Stimulated activated effector memory CD8-positive, alpha-beta T cell treated with anti-CD3 and anti-CD28 coated beads, Interleukin-12 subunit alpha, Interleukin-12 subunit beta, amount 100 ng/mL, for 72 hours (primary cell): ENCODE data around the gene CPLX3.

Experiments
- ATAC-seq: fragments of 150-1000 bp; cut with Tn5 transposase; 2 replicates; pipeline ENCODE4 v1.10.0; 2021
- DNase-seq, 2 donors: peaks; one replicate each; pipeline ENCODE4 v3.0.0; 2021 to 2022; ENCODE audit warnings: low spot score in 2 of 2
- H3K27ac Mint-ChIP-seq: one replicate; pipeline ENCODE4 v1.8.0; 2022; ENCODE audit warnings: mild to moderate bottlenecking, mixed read lengths
- H3K36me3 Mint-ChIP-seq: one replicate; pipeline ENCODE4 v1.8.0; 2022; ENCODE audit warnings: mild to moderate bottlenecking, mixed read lengths
- H3K4me1 Mint-ChIP-seq: one replicate; pipeline ENCODE4 v1.8.0; 2022; ENCODE audit warnings: mixed read lengths
- H3K4me3 Mint-ChIP-seq: one replicate; pipeline ENCODE4 v1.8.0; 2022; ENCODE audit warnings: mild to moderate bottlenecking, mixed read lengths
- H3K9me3 Mint-ChIP-seq: one replicate; pipeline ENCODE4 v1.8.0; 2022; ENCODE audit warnings: mixed read lengths

CPLX3 gene

DNA sequence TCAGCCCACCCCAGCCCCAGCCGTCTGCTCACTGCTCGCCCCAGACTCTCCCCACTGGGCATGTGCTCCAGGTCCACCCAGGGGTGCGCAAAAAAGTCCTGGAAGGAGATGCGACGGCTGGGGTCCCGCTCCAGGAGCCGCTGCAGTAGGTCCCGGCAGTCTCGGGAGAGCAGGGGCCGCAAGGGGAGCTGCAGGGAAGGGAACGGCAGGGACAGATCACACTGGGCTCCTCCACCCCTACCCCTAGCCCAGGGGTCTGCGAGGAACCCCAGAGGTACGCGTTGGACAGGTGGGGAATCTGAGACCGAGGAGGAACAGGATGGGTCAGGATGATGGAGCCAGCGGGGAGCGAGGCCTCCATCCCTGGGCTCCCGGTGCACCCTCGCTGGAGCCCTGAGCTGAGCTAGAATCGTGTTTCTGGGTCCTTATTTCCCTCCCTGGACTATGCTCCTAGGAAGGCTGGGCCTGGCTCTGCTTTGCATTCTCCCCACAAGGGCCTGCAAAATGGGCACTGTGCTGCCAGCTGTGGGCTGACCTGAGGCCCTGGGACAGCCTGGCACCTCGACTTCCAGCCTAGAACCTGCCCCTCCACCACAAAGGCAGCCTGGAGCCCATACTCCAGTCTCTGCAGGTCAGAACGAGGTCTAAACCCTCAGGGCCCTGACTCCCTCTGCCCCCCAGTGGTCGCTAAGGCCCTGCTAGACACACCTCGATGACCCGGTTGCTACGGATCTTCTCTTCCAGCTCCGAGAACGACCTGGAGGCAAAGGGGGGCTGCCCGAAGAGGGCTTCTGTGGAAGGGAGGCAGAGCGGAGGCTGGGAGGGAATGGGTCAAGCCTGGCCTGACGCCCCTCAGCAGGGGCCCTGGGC, 13.3 kb downstream of the CPLX3 start:
- Mint-ChIP-seq H3K36me3 (peaks cover 51% of the 10 kb centered on the region), H3K4me3 (no peak overlapping the region)

DNA sequence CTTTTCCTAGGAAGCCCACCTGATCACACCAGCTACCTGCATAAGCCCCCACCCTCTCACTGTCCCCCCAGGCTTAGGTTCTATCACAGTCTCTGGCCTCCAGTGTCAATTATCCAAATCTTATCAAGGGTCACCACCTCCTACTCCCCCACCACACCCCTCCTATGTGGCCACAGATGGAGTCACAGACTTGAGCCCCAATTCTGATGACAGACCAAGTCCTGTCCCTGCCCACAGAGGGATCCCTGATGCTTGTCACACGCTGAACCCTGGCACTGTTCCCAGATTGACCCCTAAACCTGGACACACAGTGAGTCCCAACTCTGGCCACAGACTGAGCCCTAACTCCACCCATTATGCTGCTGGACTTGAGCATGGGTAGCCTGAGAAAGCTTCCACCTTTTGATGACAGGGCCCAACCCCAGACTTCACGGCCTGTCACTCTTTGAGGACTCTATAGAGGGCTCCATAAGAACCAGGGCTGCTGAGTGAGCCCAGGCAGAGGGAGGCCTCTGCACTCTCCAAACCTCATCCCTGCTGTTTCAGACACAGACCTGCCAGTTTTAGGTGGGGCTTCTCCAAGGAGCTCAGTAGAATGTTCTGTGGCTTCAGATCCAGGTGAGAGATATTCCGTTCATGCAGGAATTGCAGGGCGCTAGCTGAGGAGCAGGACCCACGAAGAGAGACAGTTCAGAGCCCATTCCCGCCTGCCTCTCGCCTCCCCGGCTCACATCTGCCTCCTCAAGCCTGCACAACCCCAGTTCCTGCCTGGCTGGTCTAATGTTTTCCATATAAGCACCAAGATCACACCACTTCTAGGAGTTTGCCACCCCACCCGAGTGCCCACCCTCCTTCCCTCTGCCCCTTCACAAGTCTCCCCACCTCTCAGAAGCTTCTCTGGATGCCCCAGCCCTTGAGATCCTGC, 14.7 kb downstream of the CPLX3 start:
- H3K27ac Mint-ChIP-seq, result peak overlapping the region; percentile 88
- H3K4me1 Mint-ChIP-seq, result peaks cover 44% of the 10 kb centered on the region
- peak overlapping the region; percentile 86 for H3K4me3 Mint-ChIP-seq
- DNase-seq (no peak), ATAC-seq (no peak)
- no peaks in the 10 kb centered on the region for H3K9me3 Mint-ChIP-seq
- H3K36me3 Mint-ChIP-seq, result peaks cover 57% of the 10 kb centered on the region

More for the DNA sequence above, 13.3 kb downstream of the CPLX3 start:
- no peak for ATAC-seq
- Mint-ChIP-seq H3K9me3 (no peaks in the 10 kb centered on the region), H3K27ac (peak overlapping the region; percentile 40), H3K4me1 (peaks cover 41% of the 10 kb centered on the region)
- no peak for DNase-seq

DNA sequence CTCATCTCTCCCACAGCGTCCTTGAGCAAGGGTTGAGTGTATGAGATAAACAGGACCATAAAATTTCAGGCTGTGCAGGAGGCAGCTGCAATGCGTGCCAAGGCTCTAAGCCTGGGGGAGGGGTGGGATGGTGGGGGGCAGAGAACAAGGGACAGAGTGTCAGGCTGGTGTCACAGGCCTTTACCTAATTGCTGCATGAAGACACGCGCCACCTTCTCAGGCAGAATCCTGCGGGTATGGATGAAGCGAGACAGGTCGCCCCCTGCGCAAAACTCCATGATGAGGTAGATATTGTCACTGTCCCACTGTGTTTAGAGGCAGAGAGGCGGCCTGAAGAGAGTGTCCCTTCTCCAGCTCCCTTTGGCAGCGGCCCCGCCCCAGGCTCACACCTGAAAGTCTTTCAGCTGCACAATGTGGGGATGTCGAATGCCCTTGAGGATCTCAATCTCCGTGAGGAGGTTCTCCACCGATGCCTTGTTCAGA, 15.5 kb downstream of the CPLX3 start:
- Mint-ChIP-seq H3K4me1 (peaks cover 44% of the 10 kb centered on the region), H3K4me3 (peak overlapping the region; percentile 86), H3K9me3 (no peaks in the 10 kb centered on the region), H3K27ac (peak overlapping the region; percentile 88), H3K36me3 (peaks cover 65% of the 10 kb centered on the region)
- ATAC-seq (no peak), DNase-seq (no peak)

DNA sequence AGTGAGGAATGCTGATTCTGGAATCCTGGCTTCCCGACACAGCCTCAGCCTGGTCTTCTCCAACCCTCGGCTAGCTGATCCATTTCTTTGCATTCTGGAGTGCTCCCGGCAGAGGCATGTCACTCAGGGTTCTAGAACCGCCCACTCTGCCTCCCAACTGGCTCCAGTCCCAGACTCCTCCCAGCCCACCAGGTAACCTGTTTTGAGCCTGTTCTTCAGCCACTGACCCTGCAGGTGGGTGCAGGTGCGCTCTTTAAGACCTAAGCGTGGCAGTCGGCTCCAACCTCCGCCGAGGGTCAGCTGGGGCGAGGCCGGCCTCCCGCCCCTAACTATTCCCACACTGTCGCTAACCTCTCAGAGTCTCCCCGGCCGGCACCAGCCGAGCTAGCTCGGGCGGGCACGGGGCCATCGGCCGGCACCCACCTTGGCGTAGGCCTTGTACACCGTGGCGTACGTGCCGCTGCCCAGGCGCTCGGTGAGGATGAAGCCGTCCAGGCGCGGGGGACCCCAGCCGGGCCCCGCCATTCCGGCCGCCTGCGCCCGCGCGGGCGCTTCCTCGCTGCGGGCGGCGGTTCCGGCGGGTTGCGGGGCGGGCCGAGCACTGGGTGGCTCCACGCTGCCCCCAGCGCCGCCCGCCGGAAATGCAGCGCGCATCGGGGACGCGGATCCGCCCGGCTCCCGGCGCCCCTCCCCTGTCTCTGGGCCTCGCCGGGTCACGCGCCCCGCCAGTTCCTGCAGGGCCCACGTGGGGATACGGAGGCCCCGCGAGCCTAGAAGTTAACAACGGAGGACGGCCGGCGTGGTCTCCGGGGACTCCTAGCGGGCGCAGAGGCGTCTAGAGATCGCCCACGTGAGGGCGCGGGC, 16.4 kb downstream of the CPLX3 start, which contains the start of gene ULK3:
Gene ULK3 (minus strand): TSS at position 576 of the 864 bp plus-strand sequence. CDS start 51 bp downstream, at position 525.
- DNase-seq (peak; percentile 95 to 97), ATAC-seq (peak; percentile 87)
- peak within 1 kb of the TSS; percentile 88 for H3K27ac Mint-ChIP-seq
- peaks cover 44% of the 10 kb centered on the region for H3K4me1 Mint-ChIP-seq
- peak within 1 kb of the TSS; percentile 86 for H3K4me3 Mint-ChIP-seq
- H3K9me3 Mint-ChIP-seq, result no peaks in the 10 kb centered on the region
- H3K36me3 Mint-ChIP-seq, result peaks cover 65% of the 10 kb centered on the region

DNA sequence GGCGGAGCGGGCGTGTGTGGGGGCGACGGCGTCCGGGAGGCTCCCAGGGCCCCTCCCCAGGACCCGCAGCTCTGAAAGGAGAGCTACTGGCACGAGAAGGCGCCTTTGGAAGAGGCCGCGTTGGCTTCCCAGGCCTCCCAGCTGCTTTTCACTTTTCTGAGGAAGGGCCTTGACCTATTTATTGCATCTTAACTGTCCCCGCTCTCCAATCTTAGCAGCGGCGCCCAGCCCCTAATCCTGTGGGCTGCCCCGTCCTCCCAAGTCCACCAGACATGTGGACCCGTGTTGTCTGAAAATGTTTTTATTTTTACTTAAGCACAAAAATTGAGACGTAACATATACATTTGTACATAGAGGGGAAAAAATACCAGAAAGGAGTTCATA, 17.0 kb downstream of the CPLX3 start:
- Mint-ChIP-seq H3K4me3 (peak overlapping the region; percentile 86), H3K27ac (peak overlapping the region; percentile 87), H3K9me3 (no peaks in the 10 kb centered on the region), H3K4me1 (peaks cover 44% of the 10 kb centered on the region), H3K36me3 (peaks cover 68% of the 10 kb centered on the region)
- ATAC-seq (no peak), DNase-seq (no peak)

DNA sequence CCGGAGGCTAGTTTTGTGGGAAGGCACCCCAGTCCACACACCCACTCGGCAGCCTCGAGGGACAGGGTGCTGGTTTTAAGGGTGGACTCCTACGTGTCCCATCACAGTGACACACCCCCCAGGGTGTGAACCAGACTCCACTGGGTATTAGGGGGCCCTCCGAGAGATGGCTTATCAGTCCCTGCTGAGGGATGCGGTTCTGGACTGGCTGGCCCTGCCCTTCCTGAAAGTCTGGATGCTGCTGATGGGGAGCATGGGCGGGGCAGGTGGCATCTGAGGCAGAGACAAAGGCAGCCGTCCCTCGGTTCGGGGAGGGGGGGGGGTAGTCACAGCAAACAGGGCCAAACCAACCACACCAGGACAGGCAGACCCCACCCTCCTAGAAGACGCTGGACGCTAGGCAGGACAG, 17.5 kb downstream of the CPLX3 start:
- Mint-ChIP-seq H3K4me1 (peaks cover 44% of the 10 kb centered on the region), H3K4me3 (peak overlapping the region; percentile 86), H3K9me3 (no peaks in the 10 kb centered on the region), H3K36me3 (peaks cover 70% of the 10 kb centered on the region), H3K27ac (peak overlapping the region; percentile 87)
- ATAC-seq, result no peak
- no peak for DNase-seq

DNA sequence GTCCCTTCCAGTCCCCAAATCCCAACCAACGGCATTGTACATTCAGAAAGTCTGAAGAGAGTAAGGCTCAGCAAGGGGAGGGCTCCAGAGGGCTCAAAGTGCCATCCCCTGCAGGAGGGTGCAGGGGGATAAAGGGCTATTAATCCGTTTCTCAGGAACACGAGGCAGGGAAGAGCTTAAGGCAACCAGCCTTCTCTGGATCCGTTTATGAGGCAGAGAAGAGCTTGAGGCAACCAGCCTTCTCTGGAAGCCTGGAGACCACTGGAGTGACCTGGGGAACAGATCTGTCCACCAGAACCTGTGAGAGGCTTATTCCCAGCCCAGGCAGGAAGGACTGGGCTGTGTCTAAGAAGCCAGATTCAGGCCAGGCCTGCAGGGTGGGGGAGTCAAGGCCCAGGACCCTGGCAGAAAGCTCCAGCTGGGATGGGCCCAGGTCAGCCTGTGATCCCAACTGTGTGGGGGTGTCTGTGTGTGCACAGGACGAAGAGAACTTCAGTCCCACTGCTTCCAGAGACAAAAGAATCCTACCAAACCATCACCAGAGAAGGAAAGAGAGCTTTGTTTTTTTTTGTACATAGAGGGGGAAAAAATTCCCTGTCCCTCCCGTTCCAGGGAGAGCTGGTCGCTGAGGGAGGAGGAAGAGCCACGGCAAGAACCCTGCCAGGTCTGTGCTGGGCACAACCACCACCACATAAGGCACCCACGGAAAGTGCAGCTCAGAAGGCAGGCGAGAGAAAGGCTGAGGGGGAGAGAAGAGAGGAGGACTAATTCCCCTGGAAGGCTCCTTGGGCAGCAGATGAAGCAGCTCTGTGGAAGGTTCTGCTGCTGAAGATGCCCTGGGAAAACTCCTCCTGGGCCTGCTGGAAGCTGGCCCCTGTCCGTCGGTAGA, 18.1 kb downstream of the CPLX3 start:
- ATAC-seq, result no peak
- peak overlapping the region; percentile 87 for H3K27ac Mint-ChIP-seq
- DNase-seq, result no peak
- H3K9me3 Mint-ChIP-seq, result no peaks in the 10 kb centered on the region
- peak overlapping the region; percentile 86 for H3K4me3 Mint-ChIP-seq
- peaks cover 71% of the 10 kb centered on the region for H3K36me3 Mint-ChIP-seq
- peaks cover 44% of the 10 kb centered on the region for H3K4me1 Mint-ChIP-seq

DNA sequence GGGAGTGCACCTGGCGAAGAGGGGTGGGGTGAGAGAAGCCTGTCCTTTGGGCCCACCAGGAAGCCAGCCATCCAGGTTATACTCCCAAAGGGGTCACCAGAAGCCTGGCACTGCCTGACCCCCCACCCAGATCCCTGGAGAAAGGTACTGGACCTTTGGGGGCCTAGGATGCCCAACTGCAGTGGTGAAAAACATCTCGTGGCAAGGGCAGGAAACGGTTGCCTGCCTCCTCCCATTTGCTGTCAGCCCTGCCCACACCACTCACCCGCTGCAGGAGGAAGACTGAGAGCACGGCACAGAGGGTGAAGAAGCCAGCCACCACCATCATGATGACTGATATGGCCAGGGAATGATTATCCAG, 18.8 kb downstream of the CPLX3 start:
- peaks cover 44% of the 10 kb centered on the region for H3K4me1 Mint-ChIP-seq
- no peaks in the 10 kb centered on the region for H3K9me3 Mint-ChIP-seq
- H3K4me3 Mint-ChIP-seq, result peak overlapping the region; percentile 86
- peak; percentile 76 for ATAC-seq
- H3K36me3 Mint-ChIP-seq, result peaks cover 76% of the 10 kb centered on the region
- H3K27ac Mint-ChIP-seq, result peak overlapping the region; percentile 87
- peak; percentile 34 to 75 for DNase-seq

DNA sequence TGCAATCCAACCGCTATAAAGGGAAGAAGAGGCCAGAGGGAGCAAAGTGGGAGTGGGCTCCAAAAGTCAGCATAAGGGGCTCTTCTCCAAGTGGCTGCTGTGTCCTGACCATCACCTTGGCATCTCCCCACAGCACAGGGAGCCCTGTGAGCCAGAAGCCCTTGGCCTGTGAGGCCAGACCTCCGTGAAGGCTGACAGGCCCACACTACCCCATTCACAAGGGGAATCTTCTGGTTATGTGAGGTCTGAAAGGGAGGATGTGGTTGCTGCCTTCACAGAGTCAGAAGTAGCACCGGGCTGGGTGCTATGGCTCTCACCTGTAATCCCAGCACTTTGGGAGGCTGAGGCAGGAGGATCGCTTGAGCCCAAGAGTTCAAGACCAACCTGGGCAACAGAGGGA, 19.2 kb downstream of the CPLX3 start:
- H3K9me3 Mint-ChIP-seq, result no peaks in the 10 kb centered on the region
- DNase-seq (peak in 1 of 2 donors; percentile 65), ATAC-seq (peak; percentile 27)
- H3K4me1 Mint-ChIP-seq, result peaks cover 43% of the 10 kb centered on the region
- peaks cover 78% of the 10 kb centered on the region for H3K36me3 Mint-ChIP-seq
- peak overlapping the region; percentile 86 for H3K4me3 Mint-ChIP-seq
- H3K27ac Mint-ChIP-seq, result peak overlapping the region; percentile 87

DNA sequence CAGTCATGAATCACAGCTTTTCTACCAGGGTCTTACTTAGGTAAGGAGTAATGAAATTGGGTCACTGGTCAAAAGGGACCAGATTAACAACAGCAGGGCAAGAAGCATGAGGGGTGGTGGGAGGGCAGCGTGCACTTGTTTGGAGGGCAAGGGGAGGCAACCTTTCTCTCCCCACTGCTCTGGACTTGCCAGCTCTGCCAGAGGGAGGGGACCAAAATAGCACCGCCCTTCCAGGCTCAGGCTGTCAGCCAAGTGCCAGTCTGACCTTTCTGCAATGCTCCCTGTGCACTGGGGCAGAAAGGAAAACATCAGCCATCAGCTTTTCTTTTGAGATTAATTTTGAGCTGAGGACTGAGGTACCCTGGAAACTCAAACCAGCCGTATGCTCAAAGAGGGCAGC, 21.0 kb downstream of the CPLX3 start:
- no peak for DNase-seq
- ATAC-seq, result no peak
- H3K4me1 Mint-ChIP-seq, result peaks cover 24% of the 10 kb centered on the region
- no peaks in the 10 kb centered on the region for H3K9me3 Mint-ChIP-seq
- H3K27ac Mint-ChIP-seq, result peak overlapping the region; percentile 60
- peaks cover 83% of the 10 kb centered on the region for H3K36me3 Mint-ChIP-seq
- H3K4me3 Mint-ChIP-seq, result no peak overlapping the region

DNA sequence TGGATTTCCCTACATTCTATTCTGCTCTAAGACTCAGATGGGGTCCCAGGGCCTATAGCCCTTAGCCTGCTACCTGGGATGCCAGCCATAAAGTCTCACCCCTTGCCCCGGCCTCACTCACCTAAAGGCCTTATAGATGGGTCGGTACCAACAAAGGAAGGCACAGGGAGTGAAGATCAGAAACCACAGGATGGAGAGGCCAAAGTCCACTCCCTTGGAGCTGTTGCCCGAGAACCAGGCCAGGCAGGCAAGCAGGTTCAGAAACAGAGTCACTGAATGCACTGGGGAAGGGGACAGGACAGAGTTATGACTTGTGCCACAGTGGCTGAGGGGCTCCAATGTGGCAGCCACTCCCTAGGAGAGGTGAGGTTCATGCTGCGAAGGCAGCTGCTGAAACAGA, 24.0 kb downstream of the CPLX3 start:
- Mint-ChIP-seq H3K36me3 (peaks cover 85% of the 10 kb centered on the region), H3K4me3 (no peak overlapping the region), H3K4me1 (peaks cover 11% of the 10 kb centered on the region), H3K27ac (peak overlapping the region; percentile 29), H3K9me3 (no peaks in the 10 kb centered on the region)
- DNase-seq (no peak), ATAC-seq (no peak)

DNA sequence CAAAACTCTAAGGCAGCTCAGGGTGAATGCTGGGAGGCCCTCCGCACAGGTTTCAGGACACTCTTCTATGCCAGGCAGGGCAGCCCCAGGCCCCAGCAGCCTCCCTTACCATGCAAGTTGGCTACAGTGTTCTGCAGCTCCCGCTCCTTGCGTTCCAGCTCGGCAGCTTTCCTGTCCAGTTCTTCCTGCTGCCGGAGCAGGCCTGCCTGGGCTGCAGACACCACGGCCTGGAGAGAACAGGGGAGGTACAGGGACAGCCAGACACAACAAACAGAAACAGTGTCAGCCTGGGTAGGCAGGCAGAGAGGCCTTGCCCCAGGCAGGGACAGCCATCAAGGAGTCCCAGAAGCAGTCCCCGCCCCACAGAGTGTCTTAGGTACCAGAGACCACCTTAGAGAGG, 25.5 kb downstream of the CPLX3 start:
- no peak overlapping the region for H3K4me3 Mint-ChIP-seq
- H3K4me1 Mint-ChIP-seq, result peaks cover 14% of the 10 kb centered on the region
- DNase-seq (no peak), ATAC-seq (no peak)
- H3K36me3 Mint-ChIP-seq, result peaks cover 85% of the 10 kb centered on the region
- H3K9me3 Mint-ChIP-seq, result no peaks in the 10 kb centered on the region
- H3K27ac Mint-ChIP-seq, result peak overlapping the region; percentile 90

DNA sequence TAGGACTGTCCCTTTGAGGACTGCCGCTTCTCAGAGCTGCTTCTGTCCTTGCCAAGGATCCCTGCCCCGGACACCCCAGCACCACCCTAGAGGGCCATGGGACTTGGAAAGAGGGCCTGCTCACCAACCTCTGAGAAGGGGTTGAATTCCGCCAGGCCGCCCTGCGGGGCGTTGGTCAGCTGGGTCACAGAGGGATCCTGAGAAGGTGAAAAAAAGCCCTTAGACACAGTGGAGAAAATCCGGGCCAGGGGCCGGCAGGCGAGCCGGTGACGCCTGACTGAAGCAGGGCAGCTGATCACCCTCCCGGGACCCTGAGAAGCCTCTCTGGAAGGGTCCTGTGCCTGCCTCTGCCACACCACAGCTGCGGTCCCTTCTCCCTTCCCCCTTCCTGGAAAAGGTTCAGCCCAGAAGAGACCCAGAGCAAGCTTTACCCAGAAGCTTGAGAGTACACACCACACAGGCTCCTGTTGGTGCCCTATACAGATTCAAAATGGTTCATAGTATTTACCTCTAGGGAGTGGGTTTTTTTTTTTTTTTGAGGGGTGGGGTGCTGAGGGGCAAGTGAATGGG, 28.1 kb downstream of the CPLX3 start:
- ATAC-seq, result no peak
- Mint-ChIP-seq H3K27ac (no peak overlapping the region), H3K9me3 (no peaks in the 10 kb centered on the region), H3K4me1 (peaks cover 39% of the 10 kb centered on the region), H3K4me3 (no peak overlapping the region), H3K36me3 (peaks cover 75% of the 10 kb centered on the region)
- DNase-seq, result no peak
